H1 (cell line): ENCODE data around the gene ZNF333. TPM values are rescaled to one million over a fixed set of nuclear protein-coding genes. Genes with fewer than 3 reads are reported as not detected.

ENCODE experiments used
- CTCF ChIA-PET: fragments of 300-600 bp; sonication (Branson Sonifier 250); formaldehyde crosslinking; loops from one replicate; lab custom pipeline; 2021; ENCODE audit not compliant: partially characterized antibody; lab: Charles Lee
- POLR2A ChIA-PET: fragments of 300-600 bp; sonication (Branson Sonifier 250); formaldehyde crosslinking; loops from one replicate; lab custom pipeline; 2021; ENCODE audit warnings: inconsistent platforms; ENCODE audit not compliant: partially characterized antibody; lab: Charles Lee
- DNase-seq, 2 experiments: peaks; one replicate each; pipeline versions ENCODE4 v3.0.0 to v3.0.0-alpha.2; 2010 to 2022; ENCODE audit warnings: low spot score in 2 of 2, low read depth in 1 of 2, mixed read lengths in 1 of 2
- FAIRE-seq: peaks from 2 replicates; lab custom pipeline; 2011; peaks lifted over from hg19 to GRCh38; lab: Jason Lieb, UNC
- H2AFZ ChIP-seq: 2 replicates; pipeline ENCODE4 v1.8.1; 2012; ENCODE audit warnings: low read length, inconsistent platforms
- H2AK5ac ChIP-seq: 2 replicates; pipeline ENCODE4 v1.6.1; 2013; ENCODE audit warnings: low read depth, low read length
- H2BK120ac ChIP-seq: replicated peaks from 2 replicates; pipeline ENCODE3; 2013; ENCODE audit warnings: low read depth, low read length, inconsistent platforms
- H2BK12ac ChIP-seq: 2 replicates; pipeline ENCODE4 v1.6.1; 2013; ENCODE audit warnings: low read depth, low read length
- H2BK15ac ChIP-seq: 2 replicates; pipeline ENCODE4 v1.6.1; 2013; ENCODE audit warnings: low read length
- H2BK20ac ChIP-seq: 2 replicates; pipeline ENCODE4 v1.6.1; 2013; ENCODE audit warnings: low read length
- H2BK5ac ChIP-seq: 2 replicates; pipeline ENCODE4 v1.6.1; 2013; ENCODE audit warnings: low read depth, low read length
- H3K14ac ChIP-seq: 2 replicates; pipeline ENCODE4 v1.6.1; 2013; ENCODE audit warnings: inconsistent platforms; ENCODE audit not compliant: insufficient read length
- H3K18ac ChIP-seq: 2 replicates; pipeline ENCODE4 v1.6.1; 2013; ENCODE audit warnings: low read length; ENCODE audit errors: extremely low read depth
- H3K23ac ChIP-seq: 2 replicates; pipeline ENCODE4 v1.6.1; 2013; ENCODE audit warnings: inconsistent platforms; ENCODE audit not compliant: insufficient read length
- H3K23me2 ChIP-seq: 2 replicates; pipeline ENCODE4 v1.6.1; 2013; ENCODE audit warnings: low read depth, low read length
- H3K27ac ChIP-seq: 2 replicates; pipeline ENCODE4 v1.6.1; 2011; ENCODE audit warnings: low read depth, low read length, inconsistent platforms
- H3K27me3 ChIP-seq, 4 experiments: replicated peaks in 1 of 4; 1 replicate in 1 of 4; 2 replicates in 3 of 4; pipeline versions ENCODE4 v1.6.1 to v1.8.1; 2011 to 2013; ENCODE audit warnings: low read length in 3 of 4, mild to moderate bottlenecking in 3 of 4, inconsistent platforms in 2 of 4, mixed read lengths in 2 of 4, moderate library complexity in 1 of 4; ENCODE audit not compliant: control insufficient read depth in 3 of 4, insufficient read depth in 3 of 4; ENCODE audit errors: extremely low read depth in 1 of 4
- H3K36me3 ChIP-seq, 4 experiments: 2 replicates each; pipeline versions ENCODE4 v1.6.1 to v1.8.1; 2011 to 2013; ENCODE audit warnings: mild to moderate bottlenecking in 4 of 4, low read length in 3 of 4, moderate library complexity in 2 of 4, control low read depth in 1 of 4, inconsistent platforms in 1 of 4; ENCODE audit not compliant: insufficient read depth in 4 of 4, control insufficient read depth in 2 of 4
- H3K4ac ChIP-seq: replicated peaks from 2 replicates; pipeline ENCODE3; 2013; ENCODE audit warnings: low read length, low read depth, mixed read lengths, inconsistent platforms; ENCODE audit not compliant: insufficient read length
- H3K4me1 ChIP-seq, 4 experiments: replicated peaks in 1 of 4; 1 replicate in 1 of 4; 2 replicates in 3 of 4; pipeline versions ENCODE4 v1.6.1 to v1.8.1; 2011 to 2013; ENCODE audit warnings: low read length in 3 of 4, inconsistent platforms in 2 of 4, mixed read lengths in 1 of 4; ENCODE audit not compliant: insufficient read depth in 4 of 4, control insufficient read depth in 3 of 4
- H3K4me2 ChIP-seq, 2 experiments: 2 replicates each; pipeline versions ENCODE4 v1.6.1 to v1.8.1; 2011 to 2013; ENCODE audit warnings: low read depth in 2 of 2, low read length in 2 of 2, control low read depth in 1 of 2, inconsistent platforms in 1 of 2, mild to moderate bottlenecking in 1 of 2; ENCODE audit not compliant: insufficient read depth in 1 of 2
- H3K4me3 ChIP-seq, 4 experiments: fragments of 200-600, 300-600 bp in 1 of 4; sonication (generic), shearing (Covaris generic), sonication (Bioruptor Twin) in 1 of 4; 2 replicates each; pipeline versions ENCODE4 v1.5.1 to v1.8.1; 2011 to 2016; ENCODE audit warnings: low read length in 4 of 4, low read depth in 3 of 4, control low read depth in 2 of 4, inconsistent platforms in 2 of 4, mild to moderate bottlenecking in 2 of 4, mixed read lengths in 1 of 4, moderate library complexity in 1 of 4; ENCODE audit not compliant: insufficient read depth in 2 of 4; ENCODE audit errors: extremely low read depth in 1 of 4
- H3K56ac ChIP-seq: replicated peaks from 2 replicates; pipeline ENCODE3; 2013; ENCODE audit warnings: low read depth, mild to moderate bottlenecking, mixed read lengths, low read length, inconsistent platforms; ENCODE audit not compliant: insufficient read length
- H3K79me1 ChIP-seq: 2 replicates; pipeline ENCODE4 v1.6.1; 2013; ENCODE audit warnings: low read depth, low read length, control low read depth
- H3K79me2 ChIP-seq, 2 experiments: 2 replicates each; pipeline versions ENCODE4 v1.6.1 to v1.8.1; 2012 to 2013; ENCODE audit warnings: low read length in 2 of 2, mild to moderate bottlenecking in 2 of 2, inconsistent platforms in 1 of 2; ENCODE audit not compliant: insufficient read depth in 2 of 2, control insufficient read depth in 1 of 2
- H3K9ac ChIP-seq, 4 experiments: replicated peaks in 1 of 4; 1 replicate in 1 of 4; 2 replicates in 3 of 4; pipeline versions ENCODE4 v1.6.1 to v1.8.1; 2011 to 2013; ENCODE audit warnings: low read depth in 3 of 4, low read length in 3 of 4, control low read depth in 2 of 4, mild to moderate bottlenecking in 2 of 4, moderate library complexity in 2 of 4, inconsistent platforms in 1 of 4; ENCODE audit errors: extremely low read depth in 1 of 4
- H3K9me3 ChIP-seq, 2 experiments: 2 replicates each; pipeline versions ENCODE4 v1.6.1 to v1.8.1; 2012 to 2013; ENCODE audit warnings: mild to moderate bottlenecking in 2 of 2, moderate library complexity in 2 of 2, control low read depth in 1 of 2, inconsistent platforms in 1 of 2, low read depth in 1 of 2, low read length in 1 of 2, mixed read lengths in 1 of 2; ENCODE audit not compliant: insufficient read depth in 2 of 2
- H4K20me1 ChIP-seq, 2 experiments: replicated peaks in 1 of 2; 2 replicates each; pipeline versions ENCODE3 to v1.8.1; 2011 to 2013; ENCODE audit warnings: inconsistent platforms in 2 of 2, low read length in 2 of 2, mild to moderate bottlenecking in 1 of 2; ENCODE audit not compliant: insufficient read depth in 2 of 2, control insufficient read depth in 1 of 2
- H4K5ac ChIP-seq: 2 replicates; pipeline ENCODE4 v1.6.1; 2013; ENCODE audit warnings: low read length, low read depth, mixed read lengths, inconsistent platforms; ENCODE audit not compliant: insufficient read length
- H4K8ac ChIP-seq: 2 replicates; pipeline ENCODE4 v1.8.0; 2013; ENCODE audit warnings: mild to moderate bottlenecking, moderate library complexity, low read length, inconsistent platforms; ENCODE audit not compliant: insufficient read depth; ENCODE audit errors: extremely low read depth
- H4K91ac ChIP-seq: replicated peaks from 2 replicates; pipeline ENCODE3; 2013; ENCODE audit warnings: low read length, mixed read lengths, inconsistent platforms; ENCODE audit not compliant: insufficient read length
- CBX5 ChIP-seq: fragments of 300-800, 300-1000 bp; sonication (generic); IDR thresholded peaks from 2 replicates; pipeline ENCODE4 v1.7.1; 2016; ENCODE audit warnings: antibody characterized with exemption, low read length, low read depth
- CBX8 ChIP-seq: fragments of 300-800, 300-1000 bp; sonication (generic); IDR thresholded peaks from 2 replicates; pipeline ENCODE4 v1.7.1; 2016; ENCODE audit warnings: low read depth, low read length, borderline replicate concordance
- CHD1 ChIP-seq: IDR thresholded peaks from 2 replicates; pipeline ENCODE4 v1.6.1; 2012; ENCODE audit warnings: low read depth, low read length, improper control_type of control experiment
- GTF2F1 ChIP-seq: IDR thresholded peaks from 2 replicates; pipeline ENCODE4 v1.6.1; 2012; ENCODE audit warnings: low read depth, low read length, improper control_type of control experiment, borderline replicate concordance
- HDAC2 ChIP-seq, 2 experiments: fragments of 300-600 bp in 1 of 2; sonication (generic) in 1 of 2; IDR thresholded peaks; 2 replicates each; pipeline ENCODE4 v1.6.1; 2011 to 2012; ENCODE audit warnings: low read depth in 2 of 2, low read length in 2 of 2, mild to moderate bottlenecking in 2 of 2, moderate library complexity in 2 of 2, borderline replicate concordance in 1 of 2, inconsistent platforms in 1 of 2
- JUN ChIP-seq: IDR thresholded peaks from 2 replicates; pipeline ENCODE4 v1.6.1; 2011; ENCODE audit warnings: low read depth, mild to moderate bottlenecking, improper control_type of control experiment, low read length
- KDM4A ChIP-seq: IDR thresholded peaks from one replicate; pipeline ENCODE4 v1.7.1; 2012; ENCODE audit warnings: low read depth, mild to moderate bottlenecking, moderate library complexity, low read length, inconsistent platforms; ENCODE audit not compliant: severe bottlenecking
- MAFK ChIP-seq: IDR thresholded peaks from 2 replicates; pipeline ENCODE4 v1.6.1; 2012; ENCODE audit warnings: low read depth, mild to moderate bottlenecking, improper control_type of control experiment, low read length
- RAD21 ChIP-seq, 2 experiments: IDR thresholded peaks in 1 of 2; conservative IDR thresholded peaks in 1 of 2; 2 replicates each; pipeline ENCODE4 v1.6.1; 2011; ENCODE audit warnings: low read depth in 2 of 2, low read length in 2 of 2, improper control_type of control experiment in 1 of 2, inconsistent platforms in 1 of 2, mild to moderate bottlenecking in 1 of 2, moderate library complexity in 1 of 2
- RXRA ChIP-seq: IDR thresholded peaks from 2 replicates; pipeline ENCODE4 v1.6.1; 2011; ENCODE audit warnings: low read depth, mild to moderate bottlenecking, low read length, moderate library complexity; ENCODE audit not compliant: insufficient read depth
- SIX5 ChIP-seq: IDR thresholded peaks from 2 replicates; pipeline ENCODE4 v1.6.1; 2011; ENCODE audit warnings: mild to moderate bottlenecking, low read depth, low read length
- SP1 ChIP-seq: IDR thresholded peaks from 2 replicates; pipeline ENCODE4 v1.6.1; 2011; ENCODE audit warnings: low read depth, low read length
- TAF1 ChIP-seq: IDR thresholded peaks from 2 replicates; pipeline ENCODE4 v1.6.1; 2011; ENCODE audit warnings: mild to moderate bottlenecking, low read depth, low read length
- TAF7 ChIP-seq: optimal IDR thresholded peaks from 2 replicates; pipeline ENCODE3; 2011; ENCODE audit warnings: low read depth, mild to moderate bottlenecking, inconsistent platforms, low read length, moderate library complexity, borderline replicate concordance
- WGBS, 2 experiments: shearing (Covaris generic) in 1 of 2; methylation state at CpG; one replicate each; pipeline versions ENCODE4 v1.1.6 to v1.1.7; 2013 to 2015; ENCODE audit warnings: low lambda C conversion rate in 2 of 2, mixed read lengths in 2 of 2, inconsistent platforms in 1 of 2, low coverage in 1 of 2, missing lambda C conversion rate in 1 of 2; ENCODE audit not compliant: insufficient replicate concordance in 2 of 2, insufficient coverage in 1 of 2, insufficient read length in 1 of 2; ENCODE audit errors: extremely low coverage in 1 of 2, missing lambda C conversion rate in 1 of 2; 5-methylcytosine and 5-hydroxymethylcytosine counted together
- polyA plus RNA-seq, 7 experiments: library from polyadenylated mRNA; depleted of rRNA in 3 of 7; stranded (reverse) in 5 of 7; unstranded in 2 of 7; fragments of >200 nt in 5 of 7; fragments of 200-250 nt in 2 of 7; gene quantifications; 1 replicate in 5 of 7; 2 replicates in 1 of 7; 4 replicates in 1 of 7; pipeline versions ENCODE4 v1.2.1 to v1.2.3, GENCODE V29; 2011 to 2013; ENCODE audit warnings: missing spikeins in 2 of 7, mixed read lengths in 2 of 7
- total RNA-seq: library from RNA; stranded (reverse); fragmentation: NEBNext Ultra II Directional; extraction: Animal tissue kit (Norgen Biotek cat#: 25700); gene quantifications from 2 replicates; pipeline ENCODE4 v1.2.1, GENCODE V29; 2021

ZNF333 gene
- total and polyA plus RNA-seq, 2 of the 8 experiments (the other 6 are each of a cell fraction or from before 2014, with no cell fraction given) = 7.3 to 8.4 TPM

- no peak overlapping the region for H4K91ac ChIP-seq
- H3K9me3 ChIP-seq = peaks cover 17 to 30% of the 10 kb centered on the region in 2 experiments; a peak in 3 of 4 replicates
- no peak overlapping the region for H3K23ac ChIP-seq
- 70% methylated on average over 10 of the region's 10 CpGs; no CpG with 5 or more reads in 1 of the 2 experiments for WGBS, 2 experiments
- H3K4me3 ChIP-seq = no peak overlapping the region
- H3K18ac ChIP-seq = no peak overlapping the region
- no peaks in the 10 kb centered on the region; a peak in 2 of 7 replicates for H3K4me1 ChIP-seq
- no peaks in the 10 kb centered on the region; a peak in 1 of 8 replicates for H3K36me3 ChIP-seq
- ChIA-PET POLR2A (interaction anchor here (0.9 kb wide), 1 partner anchor 27 kb away, joined by 3 read pairs; no protein-coding TSS in a partner anchor), CTCF (no interaction called here)
- no peaks in the 10 kb centered on the region for H3K23me2 ChIP-seq
- H2AK5ac ChIP-seq = no peak overlapping the region
- H3K79me1 ChIP-seq = no peaks in the 10 kb centered on the region
- no peak overlapping the region for H2BK20ac ChIP-seq
- FAIRE-seq (no peak), DNase-seq (no peak)
- no peak overlapping the region for H3K27ac ChIP-seq
- H2BK15ac ChIP-seq = 0 out of 2 replicates have a peak overlapping the region, but pooled peaks have one; percentile 23
- H4K20me1 ChIP-seq = no peaks in the 10 kb centered on the region
- no peak overlapping the region for H2AFZ ChIP-seq
- no peaks in the 10 kb centered on the region for H3K27me3 ChIP-seq
- no peak overlapping the region; a peak in 1 of 4 replicates for H3K4me2 ChIP-seq
- no peak overlapping the region for H3K9ac ChIP-seq
- H2BK12ac ChIP-seq = no peak overlapping the region
- no peak overlapping the region for H3K56ac ChIP-seq
- H3K4ac ChIP-seq = no peak overlapping the region
- H4K8ac ChIP-seq = no peak overlapping the region
- H3K14ac ChIP-seq = no peak overlapping the region
- no peak overlapping the region for H2BK120ac ChIP-seq
- H4K5ac ChIP-seq = no peak overlapping the region
- H3K79me2 ChIP-seq = no peaks in the 10 kb centered on the region
- no peak overlapping the region for H2BK5ac ChIP-seq
- no peak for TF ChIP-seq CHD1
- TF ChIP-seq CBX5 = no peak
- no peak for TF ChIP-seq TAF1
- TF ChIP-seq HDAC2 (IDR thresholded peaks at IDR 0.05; ENCODE audit: borderline replicate concordance in 1 of 2, low read depth in 2 of 2, low read length in 2 of 2) = no peak
- no peak for TF ChIP-seq MAFK
- no peak for TF ChIP-seq JUN
- TF ChIP-seq RXRA = no peak
- no peak for TF ChIP-seq RAD21 (IDR thresholded peaks at IDR 0.05 in 1 of 2, conservative IDR thresholded peaks at IDR 0.05 in 1 of 2; ENCODE audit: low read depth in 2 of 2, low read length in 2 of 2)
- no peak for TF ChIP-seq GTF2F1
- TF ChIP-seq KDM4A = no peak
- no peak for TF ChIP-seq CBX8
- TF ChIP-seq SIX5 = no peak
- TF ChIP-seq SP1 = no peak
- no peak for TF ChIP-seq TAF7
These were observed 41.4 kb downstream of the ZNF333 start for GRCh38 chr19:14731200-14731599.
